Thyroid gland (tissue), 4 donors: ENCODE measurements around the gene SPNS3.

Source experiments
- POLR2A ChIP-seq, 2 donors: fragments of 450-650 bp; IDR thresholded peaks; one replicate each; pipeline ENCODE4 v1.6.1; 2017; ENCODE audit warnings: antibody characterized with exemption in 2 of 2, mild to moderate bottlenecking in 2 of 2, moderate library complexity in 1 of 2
- TF ChIP-seq, protein P1 (sequence below), 6 experiments: fragments of 200-600 bp in 3 of 6; fragments of 450-650 bp in 3 of 6; sonication (generic) in 3 of 6; IDR thresholded peaks; one replicate each; pipeline ENCODE4 v1.5.1; 2016 to 2019; ENCODE audit warnings: antibody characterized with exemption in 6 of 6, mild to moderate bottlenecking in 2 of 6, inconsistent platforms in 1 of 6, moderate library complexity in 1 of 6

DNA sequence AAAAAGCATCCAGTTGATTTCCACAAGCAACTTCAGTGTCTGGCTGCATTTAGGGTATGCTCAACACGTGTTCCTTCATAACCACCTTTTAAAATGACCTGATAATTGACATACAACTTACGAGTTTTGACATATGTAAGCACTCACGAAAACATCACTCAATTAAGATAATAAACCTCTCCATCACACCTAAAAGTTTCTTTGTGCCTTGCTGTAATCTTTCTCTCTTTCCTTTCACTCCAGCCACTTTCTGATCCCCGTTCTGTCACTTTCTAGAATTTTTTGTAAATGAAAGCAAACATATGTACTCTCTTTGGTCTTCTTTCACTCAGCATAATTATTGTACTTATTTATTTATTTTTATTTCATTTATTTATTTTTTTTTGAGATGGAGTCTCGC is 46.6 kb upstream of the SPNS3 start:
- TF ChIP-seq, protein P1, sequence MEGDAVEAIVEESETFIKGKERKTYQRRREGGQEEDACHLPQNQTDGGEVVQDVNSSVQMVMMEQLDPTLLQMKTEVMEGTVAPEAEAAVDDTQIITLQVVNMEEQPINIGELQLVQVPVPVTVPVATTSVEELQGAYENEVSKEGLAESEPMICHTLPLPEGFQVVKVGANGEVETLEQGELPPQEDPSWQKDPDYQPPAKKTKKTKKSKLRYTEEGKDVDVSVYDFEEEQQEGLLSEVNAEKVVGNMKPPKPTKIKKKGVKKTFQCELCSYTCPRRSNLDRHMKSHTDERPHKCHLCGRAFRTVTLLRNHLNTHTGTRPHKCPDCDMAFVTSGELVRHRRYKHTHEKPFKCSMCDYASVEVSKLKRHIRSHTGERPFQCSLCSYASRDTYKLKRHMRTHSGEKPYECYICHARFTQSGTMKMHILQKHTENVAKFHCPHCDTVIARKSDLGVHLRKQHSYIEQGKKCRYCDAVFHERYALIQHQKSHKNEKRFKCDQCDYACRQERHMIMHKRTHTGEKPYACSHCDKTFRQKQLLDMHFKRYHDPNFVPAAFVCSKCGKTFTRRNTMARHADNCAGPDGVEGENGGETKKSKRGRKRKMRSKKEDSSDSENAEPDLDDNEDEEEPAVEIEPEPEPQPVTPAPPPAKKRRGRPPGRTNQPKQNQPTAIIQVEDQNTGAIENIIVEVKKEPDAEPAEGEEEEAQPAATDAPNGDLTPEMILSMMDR (IDR thresholded peaks at IDR 0.05), result no peak
- no peak for TF ChIP-seq POLR2A (IDR thresholded peaks at IDR 0.05)
